Measurements from ENCODE around the gene CITED2.
"Not testable (repeated sequence)": the region's sequence is repeated elsewhere in the genome, so short reads cannot be mapped to it uniquely, and the experiment has no call there.

The CITED2 gene, protein sequence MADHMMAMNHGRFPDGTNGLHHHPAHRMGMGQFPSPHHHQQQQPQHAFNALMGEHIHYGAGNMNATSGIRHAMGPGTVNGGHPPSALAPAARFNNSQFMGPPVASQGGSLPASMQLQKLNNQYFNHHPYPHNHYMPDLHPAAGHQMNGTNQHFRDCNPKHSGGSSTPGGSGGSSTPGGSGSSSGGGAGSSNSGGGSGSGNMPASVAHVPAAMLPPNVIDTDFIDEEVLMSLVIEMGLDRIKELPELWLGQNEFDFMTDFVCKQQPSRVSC

DNA sequence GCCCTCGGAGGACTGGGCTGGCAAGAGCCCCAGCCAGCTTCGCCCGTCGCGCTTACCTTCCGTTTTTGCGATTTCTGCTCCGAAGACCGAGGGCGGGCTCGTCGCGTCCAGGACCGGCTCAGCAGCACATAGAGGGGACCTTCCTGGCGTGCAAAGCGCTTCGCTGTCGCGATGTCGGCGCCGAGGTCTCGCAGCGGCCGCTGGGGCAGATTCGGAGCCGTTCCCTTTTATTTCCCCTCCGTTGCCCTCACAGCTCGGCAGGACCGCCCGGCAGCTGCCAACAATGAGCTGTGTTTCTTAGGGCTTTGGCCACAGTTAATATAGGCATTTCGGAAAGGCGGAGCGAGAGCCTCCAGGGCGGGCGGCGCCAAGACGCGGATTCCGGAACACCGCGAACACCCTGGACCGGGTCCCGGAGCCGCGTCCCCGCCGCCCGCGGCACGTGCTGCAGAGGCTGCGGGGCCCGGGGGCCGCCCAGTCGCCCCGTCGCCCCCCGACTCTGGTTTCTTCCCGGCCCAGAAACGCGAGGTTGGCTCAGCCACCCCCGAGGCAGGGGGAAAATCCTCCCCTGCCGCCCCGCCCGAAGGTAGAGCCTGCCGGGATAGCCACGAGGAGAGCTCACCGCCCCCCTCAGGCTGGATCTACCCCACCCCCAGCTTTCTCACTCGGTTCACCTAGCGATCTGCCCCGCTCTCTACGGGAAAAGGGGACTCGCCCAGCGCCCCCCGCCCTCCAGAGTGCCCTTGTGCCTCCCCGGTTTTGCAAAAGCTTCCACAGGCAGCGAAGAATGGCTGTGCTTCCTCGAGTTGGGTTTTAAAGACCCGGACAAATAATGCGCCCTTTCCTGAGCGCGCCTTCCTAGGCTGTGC lies at the start of gene CITED2:
TSS of gene CITED2 (minus strand) at position 292 of the 869 bp plus-strand sequence. CDS start 704 bp downstream, outside the sequence.
- DNase-seq, result peak; percentile 36

DNA sequence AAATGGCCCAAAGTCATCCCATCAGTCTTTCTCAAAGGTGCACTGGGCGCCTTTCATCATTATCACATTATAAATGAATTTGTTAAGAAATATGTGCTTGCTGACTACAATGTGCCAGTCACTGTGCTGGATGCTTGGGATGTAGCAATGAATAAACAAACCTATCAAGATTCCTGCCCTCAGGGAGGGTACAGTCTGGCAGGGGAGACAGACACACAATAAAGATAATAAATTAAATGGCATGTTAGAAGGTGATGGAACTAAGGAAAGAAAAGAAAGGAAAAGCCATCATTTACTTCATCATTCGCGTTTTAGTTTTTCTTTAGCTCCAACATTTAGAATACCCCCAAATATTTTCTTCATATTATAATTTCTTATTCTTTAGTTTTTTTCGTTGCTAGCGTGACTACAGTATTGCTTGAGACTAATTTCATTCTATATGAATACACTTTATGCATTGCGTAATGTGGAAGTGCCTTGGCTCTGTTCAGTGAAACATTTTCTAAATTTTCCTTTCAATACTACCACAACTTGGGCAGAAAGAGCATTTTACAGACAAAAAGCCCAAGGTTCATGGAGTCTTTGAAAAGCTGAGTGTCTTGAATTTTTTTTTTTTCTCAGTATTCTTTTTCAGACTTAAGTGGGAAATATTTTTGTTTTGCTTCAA lies 48.7 kb upstream of the CITED2 start:
- DNase-seq, result no peak

DNA sequence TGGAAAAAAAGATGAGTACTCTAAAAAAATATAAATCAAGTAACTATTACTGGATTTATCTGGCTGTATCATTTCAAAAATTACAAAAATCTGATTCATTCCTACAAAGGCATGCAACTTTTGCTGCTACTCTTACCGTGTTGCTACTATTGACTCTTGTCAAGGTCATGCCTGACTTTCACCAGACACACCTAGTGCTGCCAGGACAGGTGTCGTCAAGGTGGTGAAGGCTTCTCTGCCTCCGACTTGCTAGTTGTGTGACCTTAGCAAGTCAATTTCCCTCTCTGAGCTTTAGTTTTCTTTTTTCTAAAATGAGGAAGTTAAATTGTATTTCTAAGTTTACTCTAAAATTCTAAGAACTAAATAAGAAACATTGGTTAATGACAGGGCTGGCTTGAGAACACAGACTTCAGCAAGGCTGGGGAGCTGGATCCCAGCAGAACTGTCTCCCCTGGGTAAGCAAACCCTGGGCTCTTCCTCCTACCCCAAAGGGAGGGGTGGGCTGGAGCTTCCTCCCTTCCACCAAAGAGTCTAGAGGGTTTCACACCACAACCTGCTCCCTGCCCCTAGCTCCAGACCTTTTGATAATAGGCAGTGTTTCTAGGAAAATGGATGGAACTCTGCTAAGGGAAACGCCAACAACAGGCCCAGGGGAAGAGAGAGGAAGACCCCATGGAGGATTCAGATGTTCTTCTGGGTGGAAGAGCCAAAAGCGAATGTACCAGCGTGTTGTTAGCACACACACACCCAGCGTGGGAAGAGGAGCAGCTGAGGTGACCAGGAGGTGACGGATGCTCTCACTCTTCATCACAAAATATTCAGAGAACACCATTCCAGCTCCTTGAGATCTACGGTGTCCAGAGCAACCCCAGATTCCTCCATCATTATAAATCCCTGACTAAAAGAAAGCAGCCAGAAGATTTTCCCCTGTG lies 47.9 kb upstream of the CITED2 start:
- DNase-seq, result no peak

DNA sequence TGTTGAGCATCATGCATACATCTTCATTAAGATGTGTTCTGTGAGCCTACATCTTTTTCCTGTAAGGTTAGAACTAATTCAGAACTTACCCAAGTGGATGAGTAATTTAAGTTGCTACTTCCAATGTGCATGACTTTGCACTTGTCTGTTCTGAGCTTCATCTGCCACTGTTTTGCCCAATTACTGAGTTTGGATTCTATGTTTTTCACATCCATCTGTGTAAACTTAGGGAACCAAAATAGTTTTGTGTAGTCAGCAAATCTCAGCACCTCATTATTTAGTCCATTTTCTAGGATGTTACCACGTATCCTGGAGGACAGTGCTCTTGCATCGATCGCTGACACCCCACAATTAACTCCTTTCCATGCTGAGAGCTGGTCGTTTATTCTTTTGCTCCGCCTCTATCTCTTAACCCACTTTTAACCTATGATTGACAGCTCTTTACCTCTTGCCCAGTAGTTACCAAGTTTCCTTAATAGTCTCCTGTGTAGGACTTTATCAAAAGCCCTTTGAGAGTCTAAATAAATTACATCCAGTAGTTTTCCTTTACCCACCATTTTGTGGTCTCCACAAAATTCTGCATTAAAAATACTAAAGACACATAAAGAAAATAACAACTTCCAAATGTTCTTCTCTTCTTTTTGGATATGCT lies 44.2 kb upstream of the CITED2 start:
- DNase-seq, result no peak

DNA sequence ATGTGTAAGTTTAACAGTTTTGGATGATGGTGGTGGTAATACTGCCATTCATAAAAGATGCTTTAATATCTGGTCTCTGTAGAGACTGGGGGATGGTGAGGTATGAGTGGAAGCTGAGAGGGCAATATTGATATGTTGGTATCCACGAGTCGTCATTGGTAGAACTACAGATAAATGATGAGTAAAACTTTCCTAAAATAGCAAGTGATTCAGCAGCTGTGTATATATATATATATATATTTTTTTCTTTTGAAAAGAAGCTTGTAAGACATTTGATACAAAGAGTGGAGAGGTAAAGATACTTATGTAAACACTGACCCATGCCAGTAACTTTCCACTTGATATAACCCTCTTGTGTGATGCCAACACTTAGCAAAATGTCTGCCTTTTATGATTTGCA lies 41.7 kb upstream of the CITED2 start:
- no peak for DNase-seq

DNA sequence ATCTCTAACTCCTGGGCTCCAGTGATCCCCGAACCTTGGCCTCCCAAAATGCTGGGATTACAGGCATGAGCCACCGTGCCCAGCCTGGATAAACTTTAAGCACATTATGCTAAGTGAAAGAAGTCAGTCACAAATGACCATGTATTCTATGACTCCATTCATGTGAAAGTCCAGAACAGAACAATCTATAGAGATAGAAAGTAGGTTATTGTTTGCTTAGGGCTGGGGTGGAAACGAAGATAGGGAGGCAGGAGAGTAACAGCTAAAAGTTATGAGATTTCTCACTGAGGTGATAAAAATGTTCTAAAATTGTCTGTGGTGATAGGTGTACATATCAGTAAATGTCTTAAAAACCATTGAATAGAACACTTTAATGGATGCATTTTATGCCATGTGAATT lies 40.9 kb upstream of the CITED2 start:
- DNase-seq, result no peak

DNA sequence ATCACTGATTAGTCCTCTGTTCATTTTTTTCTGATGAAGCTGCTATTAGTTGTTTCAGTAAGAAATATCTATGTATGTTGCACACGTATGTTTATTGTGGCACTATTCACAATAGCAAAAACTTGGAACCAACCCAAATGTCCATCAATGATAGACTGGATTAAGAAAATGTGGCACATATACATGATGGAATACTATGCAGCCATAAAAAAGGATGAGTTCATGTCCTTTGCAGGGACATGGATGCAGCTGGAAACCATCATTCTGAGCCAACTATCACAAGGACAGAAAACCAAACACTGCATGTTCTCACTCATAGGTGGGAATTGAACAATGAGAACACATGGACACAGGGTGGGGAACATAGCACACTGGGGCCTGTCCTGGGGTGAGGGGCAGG lies 37.7 kb upstream of the CITED2 start:
- DNase-seq, result not testable (repeated sequence)

DNA sequence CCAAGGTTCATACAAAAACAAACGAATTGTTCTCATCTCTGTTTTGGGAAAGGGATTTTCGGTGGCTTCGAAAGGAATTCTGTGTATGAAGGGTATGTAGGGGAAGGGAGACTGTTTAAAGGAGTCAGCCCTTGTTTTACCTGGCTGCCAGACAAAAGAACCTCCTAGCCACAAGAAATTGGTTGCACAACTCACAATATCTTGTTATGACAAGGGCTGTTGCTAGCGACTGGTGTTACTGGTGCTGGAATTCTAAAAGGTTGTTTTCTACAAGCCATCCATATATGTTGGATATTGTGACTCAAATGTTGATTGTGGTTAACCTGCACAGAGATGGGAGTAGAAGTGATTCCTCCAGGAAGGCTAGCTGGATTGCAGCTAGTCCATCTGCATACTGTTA lies 34.6 kb upstream of the CITED2 start:
- no peak for DNase-seq

DNA sequence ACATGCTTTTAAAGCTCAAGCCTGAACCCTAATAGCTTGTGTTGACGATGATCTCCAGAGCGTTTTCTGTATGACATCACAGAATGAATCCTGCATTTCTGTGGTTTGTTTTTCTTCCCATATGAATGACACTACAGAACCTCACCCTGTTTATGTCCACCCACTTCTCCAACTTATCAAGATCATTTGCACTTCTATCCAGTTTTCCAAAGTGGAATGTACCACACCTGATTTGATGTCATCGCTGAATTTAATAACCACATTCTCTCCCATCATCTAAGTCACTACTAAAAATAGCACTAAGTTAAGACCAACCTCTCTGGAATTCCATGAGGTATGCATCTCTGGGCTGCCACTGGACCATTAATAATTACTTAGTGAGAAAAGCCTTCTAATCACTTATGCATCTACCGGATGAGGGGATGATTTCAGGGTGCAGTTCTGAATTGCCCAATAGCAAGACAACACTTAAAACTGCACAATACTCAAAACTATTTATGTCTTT lies 33.3 kb upstream of the CITED2 start:
- DNase-seq, result no peak

DNA sequence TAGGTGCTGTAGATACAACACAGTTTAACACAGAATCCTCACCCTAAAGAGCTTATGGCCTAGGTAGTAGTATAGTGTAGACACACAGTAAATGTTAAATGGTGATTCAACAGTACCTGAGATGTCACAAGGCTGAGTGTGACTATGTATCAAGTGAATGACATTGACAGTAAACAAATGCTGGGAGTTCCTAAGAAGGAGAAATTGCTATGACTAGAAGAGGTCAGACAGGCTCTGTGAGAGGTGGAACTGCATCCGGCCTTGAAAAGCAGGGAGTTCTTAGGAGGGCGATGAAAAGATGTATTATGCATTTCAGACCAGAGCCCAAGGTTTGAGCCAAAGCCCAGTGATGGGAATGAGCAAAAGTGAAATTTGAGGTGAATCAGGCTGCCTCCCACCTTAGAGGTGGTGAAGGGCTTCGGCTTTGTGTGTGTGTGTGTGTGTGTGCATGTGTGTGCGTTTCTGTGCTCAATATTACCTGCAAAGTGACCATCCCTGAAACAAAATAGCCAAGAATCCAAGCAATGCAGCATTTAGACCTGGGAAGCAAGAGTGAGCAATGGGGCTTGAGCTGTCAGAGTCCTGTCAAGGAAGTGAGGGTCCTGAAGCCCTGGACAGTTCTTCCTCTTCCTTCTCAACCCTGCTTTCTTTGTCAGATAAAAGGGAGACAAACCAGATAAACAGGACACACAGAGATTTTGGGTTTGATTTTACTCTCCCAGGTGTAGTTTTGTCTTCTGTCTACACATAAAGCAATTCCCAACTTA lies 32.3 kb upstream of the CITED2 start:
- DNase-seq, result no peak

DNA sequence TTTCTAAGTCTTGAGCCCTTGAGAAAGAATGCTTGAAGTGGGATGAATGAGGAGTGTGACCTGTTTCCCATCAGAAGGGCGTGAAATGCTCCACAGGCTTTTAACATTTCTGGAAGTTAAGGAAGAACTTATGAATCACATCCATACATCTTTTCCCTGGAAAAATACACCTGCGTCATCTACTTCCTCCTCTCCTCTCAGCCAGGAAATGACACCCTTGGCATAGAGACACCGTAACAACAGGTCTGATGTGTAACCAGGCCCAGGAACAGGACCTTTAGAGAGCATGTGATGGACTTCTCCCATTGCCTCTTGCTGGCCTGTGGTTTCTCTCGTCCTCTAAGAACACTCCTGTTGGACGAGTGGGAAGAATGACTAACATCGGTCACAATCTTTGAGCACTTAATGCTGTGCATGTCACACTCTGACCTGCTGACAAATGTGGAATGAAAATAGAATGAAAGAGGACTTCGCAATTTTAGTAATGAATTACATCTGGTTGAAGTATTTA lies 28.5 kb upstream of the CITED2 start:
- DNase-seq, result no peak

DNA sequence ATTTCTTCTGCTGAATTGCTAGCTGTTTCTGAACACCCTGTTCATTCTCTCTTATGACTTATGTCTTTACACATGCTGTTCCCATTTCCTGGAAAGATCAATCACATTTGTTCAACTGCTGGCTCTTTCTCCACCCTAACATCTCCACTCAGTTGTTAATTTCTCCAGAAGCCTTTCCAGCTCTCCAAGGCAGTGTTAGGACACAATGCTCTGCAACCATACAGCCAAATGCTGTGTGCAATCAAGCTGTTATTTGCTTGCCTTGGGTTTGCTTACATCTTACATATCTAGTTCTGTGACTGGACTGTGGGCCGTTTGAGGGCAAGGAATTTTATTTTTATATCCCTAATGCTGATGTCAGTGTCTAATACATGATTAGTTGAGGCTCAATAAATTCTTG lies 24.2 kb upstream of the CITED2 start:
- DNase-seq, result no peak

DNA sequence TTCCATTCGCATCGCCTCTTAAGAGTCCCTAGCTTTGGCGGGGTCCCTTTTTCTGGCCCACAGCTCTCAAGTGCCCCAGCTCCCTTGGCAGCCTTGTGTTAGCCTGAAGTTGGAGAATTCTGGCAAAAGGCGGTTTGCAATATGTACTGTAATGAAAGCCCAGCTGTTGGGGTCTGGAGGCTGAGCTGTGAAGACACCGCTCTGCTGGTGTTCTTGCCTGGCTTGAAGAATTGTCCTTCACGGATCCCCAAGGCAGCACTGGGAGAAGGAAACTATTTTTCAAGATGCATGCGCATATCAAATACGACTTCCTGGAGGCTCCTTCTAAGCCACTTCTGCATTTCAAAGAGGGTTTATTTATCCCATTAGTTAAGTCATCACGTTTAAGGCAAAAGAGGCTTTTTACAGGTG lies 21.4 kb upstream of the CITED2 start:
- no peak for DNase-seq

DNA sequence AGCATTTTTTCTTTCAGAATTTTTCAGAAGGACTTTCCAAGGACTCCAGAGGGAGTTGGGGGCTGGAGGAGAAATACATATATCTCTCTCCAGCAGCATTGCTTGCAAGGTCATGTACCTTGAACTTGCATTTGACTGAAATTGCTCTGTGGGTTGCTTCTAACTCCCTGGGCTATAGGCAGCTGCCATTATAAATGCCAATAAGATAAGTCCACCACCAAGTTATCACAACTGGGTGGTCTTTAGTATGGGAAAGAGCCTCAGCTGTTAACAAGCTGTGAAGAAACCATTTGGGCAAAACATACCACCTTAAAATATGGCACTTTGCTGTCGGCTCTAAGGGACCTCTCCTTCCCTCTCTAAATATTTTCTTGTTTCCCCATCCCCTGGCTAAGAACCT lies 20.9 kb upstream of the CITED2 start:
- DNase-seq, result no peak

DNA sequence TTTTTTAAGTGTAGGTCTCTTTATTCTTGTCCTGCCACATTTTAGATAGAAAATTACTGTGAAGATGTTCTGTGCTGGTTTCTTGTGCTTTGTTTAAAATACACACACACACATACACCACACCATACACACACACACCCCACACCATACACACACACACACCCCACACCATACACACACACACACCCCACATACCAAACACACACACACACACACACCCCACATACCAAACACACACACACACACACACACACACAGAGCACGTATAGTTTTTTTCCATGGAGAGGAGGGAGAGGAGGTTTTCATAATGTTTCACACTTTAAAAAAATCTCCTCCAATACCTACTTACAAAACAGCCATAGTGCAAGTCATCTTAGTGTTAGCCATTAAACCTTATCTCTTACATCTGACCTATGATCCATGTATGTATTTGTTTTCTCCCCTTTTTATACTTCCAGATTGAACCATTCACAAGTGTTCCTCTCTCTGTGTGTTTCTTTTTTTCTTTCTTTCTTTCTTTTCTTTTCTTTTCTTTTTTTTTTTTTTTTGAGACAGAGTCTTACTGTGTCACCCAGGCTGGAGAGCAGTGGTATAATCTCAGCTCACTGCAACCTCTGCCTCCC lies 19.7 kb upstream of the CITED2 start:
- DNase-seq, result no peak

DNA sequence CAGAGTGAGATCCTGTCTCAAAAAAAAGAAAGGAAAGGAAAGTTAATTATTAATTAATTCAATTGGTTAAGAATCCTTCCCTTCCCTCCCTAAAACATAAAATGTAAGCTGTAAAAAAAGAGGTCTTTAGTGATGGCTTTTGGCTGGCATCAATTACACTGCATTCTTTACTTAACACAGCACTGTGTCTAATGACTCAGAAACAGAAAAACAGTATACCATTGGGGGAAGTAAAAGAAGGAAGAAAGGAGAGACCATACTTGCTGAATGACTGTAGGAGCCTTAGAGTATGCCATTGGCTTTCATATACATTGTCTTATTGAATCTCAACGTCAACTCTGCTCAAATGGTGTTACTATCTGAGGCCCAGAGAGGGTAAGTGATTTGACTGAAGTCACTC lies 18.3 kb upstream of the CITED2 start:
- no peak for DNase-seq

DNA sequence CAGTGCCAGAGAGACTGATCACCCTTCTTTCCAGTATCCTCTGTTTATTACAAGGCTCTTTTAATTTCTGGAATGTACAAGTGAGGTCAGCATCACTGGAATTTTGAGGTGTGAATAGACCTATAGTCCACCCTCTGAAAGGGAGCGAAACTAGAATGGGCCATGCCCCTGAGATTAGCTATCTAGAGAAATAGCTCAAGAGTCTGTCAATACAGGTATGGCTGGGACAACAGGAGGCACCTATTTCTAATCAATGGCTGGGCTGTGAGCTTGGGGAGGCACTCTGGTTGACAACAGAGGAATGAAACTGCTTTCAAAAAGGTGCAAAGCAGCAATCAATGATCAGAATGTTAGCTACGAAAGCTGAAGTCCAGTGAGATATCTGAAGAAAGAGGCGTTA lies 17.3 kb upstream of the CITED2 start:
- DNase-seq, result no peak

DNA sequence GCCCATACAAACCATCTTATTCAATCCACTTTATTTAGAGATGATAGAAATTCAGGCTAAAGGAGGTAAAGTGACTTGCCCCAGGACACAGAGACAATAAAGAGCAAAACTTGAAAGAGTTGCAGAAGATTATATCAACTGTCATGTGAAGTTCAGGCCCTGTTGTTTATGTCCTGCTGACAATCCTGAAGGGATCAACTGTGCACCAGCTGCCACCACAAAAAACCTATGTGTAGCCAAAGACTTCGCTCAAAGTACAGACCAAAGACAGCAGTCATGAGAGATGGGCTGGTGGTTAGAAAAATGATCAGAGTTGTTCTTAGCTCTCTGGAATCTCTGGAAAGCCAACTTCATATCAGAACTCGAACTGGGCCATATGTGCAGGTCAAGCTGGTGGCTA lies 16.0 kb upstream of the CITED2 start:
- DNase-seq, result no peak

DNA sequence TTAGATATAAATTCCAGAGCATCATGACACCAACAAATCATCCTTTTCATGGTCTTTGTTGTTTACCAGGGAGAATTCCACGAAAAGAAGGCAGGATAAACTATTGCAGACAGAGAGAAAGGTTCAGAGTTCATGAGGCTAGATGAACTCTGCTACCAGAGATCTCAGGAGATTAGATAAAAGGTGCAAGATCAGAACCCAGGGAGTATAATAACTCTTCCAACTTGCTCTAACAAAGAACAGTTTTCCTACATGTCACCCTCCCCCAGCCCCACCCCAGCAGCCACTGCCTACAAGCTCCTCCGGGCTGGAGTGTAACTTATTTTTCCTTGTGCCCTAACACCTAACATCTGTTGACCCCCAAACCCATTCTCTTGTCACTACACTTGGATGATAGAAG lies 13.9 kb upstream of the CITED2 start:
- no peak for DNase-seq

DNA sequence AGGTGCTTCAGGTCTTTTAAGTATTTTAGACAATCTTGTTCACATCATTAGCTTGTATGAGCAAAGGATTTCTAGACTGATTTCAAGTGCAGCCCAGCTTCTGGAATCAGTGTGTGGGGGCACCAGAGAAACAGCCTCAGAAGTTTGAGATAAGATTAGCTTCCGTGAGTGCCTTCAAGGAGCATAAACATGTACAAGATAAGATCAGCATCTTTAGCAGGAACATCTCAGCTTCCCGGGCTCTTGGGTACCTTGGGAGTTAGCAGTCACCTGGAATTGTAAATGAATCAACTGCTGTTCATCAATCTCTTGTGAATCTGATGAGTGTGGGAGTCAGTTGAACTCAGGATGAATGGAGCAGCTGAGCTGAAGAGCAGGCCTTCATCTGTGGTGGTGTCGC lies 12.0 kb upstream of the CITED2 start:
- DNase-seq, result no peak
